GM21360 (cell line): ENCODE data around the gene XKR7.

Experiments used
- ATAC-seq: cut with Tn5 transposase; IDR thresholded peaks from one replicate; pipeline ENCODE4 v1.9.1; 2021; ENCODE audit warnings: mild to moderate bottlenecking, moderate library complexity; ENCODE audit not compliant: unreplicated experiment

XKR7 gene

GRCh38 chr20:31974951-31975487 lies 7.1 kb downstream of the XKR7 start:
- no peak for ATAC-seq

GRCh38 chr20:31975874-31976273 lies 7.9 kb downstream of the XKR7 start:
- ATAC-seq, result no peak

GRCh38 chr20:31977080-31977479 lies 9.1 kb downstream of the XKR7 start:
- no peak for ATAC-seq

- no peak for ATAC-seq
These were observed 11.9 kb downstream of the XKR7 start for GRCh38 chr20:31979713-31980426.

- no peak for ATAC-seq
These were observed 13.8 kb downstream of the XKR7 start for GRCh38 chr20:31981784-31982183.

- ATAC-seq, result no peak
These were observed 17.1 kb downstream of the XKR7 start for GRCh38 chr20:31984981-31985471.

DNA sequence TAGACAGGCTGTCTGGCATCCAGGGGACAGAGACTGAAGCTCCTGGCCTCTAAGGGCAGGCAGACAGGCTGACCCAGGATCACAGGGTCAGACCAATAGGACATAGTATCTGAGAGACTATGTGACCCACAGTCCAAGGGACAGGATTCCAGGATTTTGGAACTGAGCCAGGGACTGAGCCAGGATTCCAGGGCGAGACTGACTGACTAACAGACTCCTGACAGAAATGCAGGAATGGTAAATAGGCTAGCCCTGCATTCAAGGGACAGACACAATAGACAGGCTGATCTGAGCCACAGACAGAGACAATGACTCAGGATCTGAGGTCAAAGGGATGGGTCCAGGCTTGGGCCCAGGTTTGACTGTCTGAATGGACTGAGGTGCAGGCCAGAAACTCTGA lies 19.8 kb downstream of the XKR7 start:
- no peak for ATAC-seq

DNA sequence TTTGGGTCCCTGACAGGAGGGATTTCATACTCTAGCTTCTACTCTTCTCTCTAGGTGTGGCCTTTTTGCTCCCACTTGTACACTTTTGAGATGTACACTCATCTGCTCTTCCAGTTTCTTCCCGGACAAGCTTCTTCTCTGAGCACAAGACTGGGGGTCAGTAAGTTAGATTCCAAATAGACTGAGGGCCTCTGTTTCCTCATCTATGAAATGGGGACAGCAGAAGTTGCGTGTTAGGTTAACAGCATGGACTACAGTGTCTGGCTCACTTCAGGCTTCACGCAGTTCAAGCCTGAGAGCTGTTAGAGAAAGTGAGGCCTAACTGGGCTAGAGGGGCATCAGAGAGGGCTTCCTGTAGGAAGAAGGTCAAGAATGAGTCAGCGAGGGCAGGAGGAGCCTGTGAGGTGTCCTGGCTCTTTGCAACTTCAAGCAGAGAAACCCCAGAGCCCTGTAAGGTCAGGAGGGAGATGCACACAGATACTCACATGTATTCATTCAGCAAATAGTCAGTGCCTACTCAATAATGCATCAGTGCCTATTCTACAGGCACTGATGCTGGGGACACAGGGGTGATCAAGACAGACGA lies 20.6 kb downstream of the XKR7 start:
- no peak for ATAC-seq

DNA sequence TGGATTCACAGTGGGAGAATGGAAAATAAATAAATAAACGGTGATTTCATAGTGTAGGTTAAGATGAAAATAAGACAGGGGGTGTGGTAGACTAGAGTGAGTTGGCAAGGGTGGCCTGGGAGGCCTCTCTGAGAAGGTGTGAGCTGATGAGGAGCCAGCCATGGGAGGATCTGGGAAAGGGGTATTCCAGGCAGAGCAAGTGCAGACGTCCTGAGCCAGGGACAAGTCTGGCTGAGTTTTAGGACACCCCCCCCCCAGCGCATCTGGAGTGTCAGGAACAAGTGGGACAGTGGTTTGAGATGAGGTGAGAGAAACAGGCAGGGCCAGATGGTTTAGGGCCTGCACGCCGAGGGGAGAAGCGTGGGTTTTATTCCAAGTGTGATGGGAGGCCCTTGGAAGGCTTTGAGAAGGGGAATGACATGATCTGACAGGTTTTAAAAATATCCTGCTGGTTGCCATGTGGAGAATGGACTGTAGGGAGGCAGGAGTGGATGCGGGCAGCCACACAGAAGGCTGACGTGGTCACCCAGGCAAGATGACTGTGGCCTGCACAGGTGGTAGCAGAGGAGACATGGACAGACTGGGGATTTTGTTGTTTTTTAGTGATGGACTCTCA lies 21.2 kb downstream of the XKR7 start:
- no peak for ATAC-seq

DNA sequence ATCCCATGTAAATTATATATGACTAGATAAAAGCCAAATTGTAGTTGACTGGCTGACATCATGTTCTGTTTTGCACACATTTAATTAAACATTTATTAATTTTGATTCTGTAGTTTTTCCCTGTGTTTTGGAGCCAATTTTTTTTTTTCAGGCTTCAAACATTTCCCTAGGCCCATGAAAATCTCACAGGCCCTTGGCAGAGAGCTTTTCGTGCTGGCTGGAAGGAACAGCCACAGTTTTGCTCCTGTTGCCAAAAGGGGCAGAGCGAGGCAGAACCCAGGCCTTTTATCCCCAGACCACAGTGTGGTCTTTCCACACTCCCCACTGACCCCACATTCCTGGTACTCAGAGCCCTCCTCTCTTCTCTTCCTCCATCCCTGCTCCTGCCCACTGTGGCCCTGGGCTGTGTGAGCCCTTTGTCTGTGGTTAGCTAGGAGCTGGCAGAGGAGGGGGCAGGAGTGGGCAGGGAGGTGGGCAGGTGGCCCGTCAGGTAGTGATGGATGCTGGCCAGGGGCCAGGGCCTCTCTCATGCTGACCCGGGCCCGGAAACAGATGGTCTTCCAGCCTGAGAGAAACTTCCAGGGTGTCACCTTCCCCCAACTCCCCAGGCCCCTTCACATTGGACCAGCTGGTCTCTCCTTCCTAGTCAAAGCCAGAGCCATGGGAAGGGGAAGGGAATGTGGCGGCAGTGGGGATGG lies 22.8 kb downstream of the XKR7 start:
- no peak for ATAC-seq

- no peak for ATAC-seq
These were observed 23.4 kb downstream of the XKR7 start for GRCh38 chr20:31991339-31991705.

DNA sequence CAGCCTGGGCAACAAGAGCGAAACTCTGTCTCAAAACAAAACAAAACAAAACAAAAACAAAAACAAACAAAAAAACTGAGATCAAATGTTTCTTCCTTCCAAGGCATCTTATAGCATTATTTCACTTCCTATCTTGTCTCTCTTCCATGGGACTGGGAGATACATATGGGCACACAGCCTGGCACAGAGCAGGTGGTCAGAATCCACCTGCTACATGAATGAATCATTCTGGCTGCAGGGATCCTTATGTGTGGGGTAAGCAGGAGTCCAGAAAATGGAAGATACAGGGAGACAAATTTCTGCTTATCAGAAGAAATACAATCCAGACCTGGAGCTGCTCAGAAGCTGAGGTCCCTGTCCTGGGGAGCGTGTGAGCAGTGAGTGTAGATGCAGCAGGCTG lies 24.1 kb downstream of the XKR7 start:
- no peak for ATAC-seq

- no peak for ATAC-seq
These were observed 29.0 kb downstream of the XKR7 start for GRCh38 chr20:31996996-31997395.

- no peak for ATAC-seq
These were observed 30.3 kb downstream of the XKR7 start for GRCh38 chr20:31998246-31998645.

- ATAC-seq, result no peak
These were observed 35.4 kb downstream of the XKR7 start for GRCh38 chr20:32003325-32003724.

DNA sequence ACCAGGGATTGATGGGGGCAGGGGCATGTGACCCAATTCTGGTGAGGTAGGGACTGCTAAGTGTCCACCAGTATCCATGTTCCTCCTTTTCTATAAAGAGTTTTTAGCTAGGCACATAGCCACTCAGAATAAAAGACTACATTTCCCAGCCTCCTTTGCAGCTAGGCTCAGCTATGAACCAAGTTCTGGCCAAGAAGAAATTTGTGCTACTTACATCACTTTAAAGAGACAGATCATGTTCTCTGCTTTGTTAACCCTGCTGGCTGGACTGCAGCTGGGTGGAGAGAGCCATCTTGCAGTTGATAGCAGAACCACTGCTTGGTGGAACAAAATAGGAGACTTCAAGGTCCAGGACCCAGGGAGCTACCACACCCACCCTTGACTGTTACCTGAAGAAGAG lies 37.0 kb downstream of the XKR7 start:
- no peak for ATAC-seq

DNA sequence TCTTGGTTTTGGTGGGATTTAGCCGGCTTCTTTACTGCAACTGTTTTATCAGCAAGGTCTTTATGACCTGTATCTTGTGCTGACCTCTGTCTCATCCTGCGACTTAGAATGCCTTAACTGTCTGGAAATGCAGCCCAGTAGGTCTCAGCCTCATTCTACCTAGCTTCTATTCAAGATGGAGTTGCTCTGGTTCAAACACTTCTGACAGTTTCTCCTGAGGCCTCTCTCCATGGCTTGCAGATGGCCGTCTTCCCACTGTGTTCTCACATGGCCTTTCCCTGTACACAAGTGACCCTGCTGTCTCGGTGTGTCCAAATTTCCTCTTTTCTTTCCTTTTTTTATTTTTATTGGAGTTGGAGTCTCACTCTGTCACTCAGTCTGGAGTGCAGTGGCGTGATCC lies 38.1 kb downstream of the XKR7 start:
- ATAC-seq, result no peak

DNA sequence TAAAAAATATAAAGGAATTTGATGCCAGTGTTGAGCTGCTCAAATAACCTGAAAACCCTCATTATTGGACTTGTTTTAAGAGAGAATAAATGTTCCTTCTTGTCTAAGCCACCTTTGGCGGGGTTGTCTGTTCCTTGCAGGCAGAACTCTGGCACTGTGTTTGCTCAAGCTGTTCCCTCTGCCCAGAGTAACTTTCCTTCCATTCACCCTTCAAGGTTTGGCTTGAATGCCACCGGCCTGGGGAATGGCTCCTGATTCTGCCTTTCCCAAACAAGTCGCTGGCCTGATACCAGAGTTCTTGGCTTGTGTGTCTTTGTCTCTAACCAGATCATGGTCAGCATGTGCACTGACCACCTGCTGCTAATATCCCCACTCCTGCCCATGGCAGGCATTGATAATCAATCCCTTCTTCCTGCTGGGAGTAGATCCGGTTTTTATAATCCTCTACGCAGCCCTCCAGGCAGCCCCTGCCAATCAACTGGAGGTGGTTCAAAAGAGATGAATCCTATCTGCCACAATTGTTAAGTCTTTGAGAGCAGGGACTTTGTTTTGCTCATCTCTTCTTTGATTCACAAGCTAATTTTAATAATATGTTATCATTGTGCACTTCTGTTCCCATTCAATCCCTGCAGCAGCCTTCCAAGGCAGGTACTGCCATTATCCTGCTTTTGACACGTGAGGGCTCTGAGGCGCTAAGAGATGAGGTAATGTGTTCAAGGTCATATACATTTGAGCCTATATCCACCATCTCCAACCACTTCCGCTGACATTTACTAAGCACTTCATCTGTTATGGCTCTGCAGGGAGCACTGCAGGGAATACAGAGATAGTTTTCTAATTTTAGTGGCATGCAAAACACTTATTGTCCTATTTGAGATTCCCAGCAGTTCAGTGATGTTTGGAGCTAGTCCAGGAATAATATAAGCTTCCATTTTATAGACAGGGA lies 39.2 kb downstream of the XKR7 start:
- no peak for ATAC-seq

DNA sequence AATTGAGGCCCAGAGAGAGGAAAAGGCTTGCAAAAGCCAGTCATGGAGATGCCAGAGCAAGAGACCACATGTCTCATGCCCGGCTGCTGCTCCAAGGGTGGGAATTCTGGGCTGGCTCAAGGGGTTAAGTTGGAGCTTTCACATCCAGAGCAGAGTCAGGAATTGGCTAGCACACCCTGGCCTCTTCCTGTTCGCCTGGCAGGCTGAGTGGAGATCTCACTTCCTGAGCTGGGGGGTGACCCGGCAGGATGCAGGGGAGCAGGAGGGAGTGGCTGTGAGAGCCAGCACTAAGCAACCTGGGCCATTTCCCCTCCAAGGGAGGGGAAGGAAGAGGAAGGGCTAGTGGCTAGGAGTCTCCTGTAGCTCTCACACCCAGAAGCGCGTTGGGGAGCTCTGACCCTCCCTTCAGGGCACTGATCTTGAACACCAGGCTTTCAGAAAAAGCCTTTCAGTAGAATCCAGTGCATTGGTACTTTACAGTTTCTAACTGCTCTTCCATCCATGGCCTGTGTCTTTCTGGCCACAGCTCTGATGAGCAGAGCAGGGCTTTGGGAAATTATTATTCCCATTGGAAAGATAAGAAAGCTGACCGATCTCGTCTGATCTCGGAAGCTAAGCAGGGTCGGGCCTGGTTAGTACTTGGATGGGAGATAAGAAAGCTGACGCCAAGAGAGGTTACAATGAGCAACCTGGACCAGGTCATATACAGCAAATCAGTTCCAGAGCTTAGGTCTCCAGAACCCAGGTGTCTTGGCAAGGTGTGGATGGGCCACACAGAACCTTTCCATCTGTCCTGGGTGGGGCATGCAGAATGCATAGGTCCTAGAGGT lies 40.1 kb downstream of the XKR7 start:
- no peak for ATAC-seq

GRCh38 chr20:32009564-32009963 lies 41.6 kb downstream of the XKR7 start:
- no peak for ATAC-seq
